Measurements from ENCODE around the gene LRPAP1.
"Not testable (repeated sequence)": the region's sequence is repeated elsewhere in the genome, so short reads cannot be mapped to it uniquely, and the experiment has no call there.

LRPAP1 gene

DNA sequence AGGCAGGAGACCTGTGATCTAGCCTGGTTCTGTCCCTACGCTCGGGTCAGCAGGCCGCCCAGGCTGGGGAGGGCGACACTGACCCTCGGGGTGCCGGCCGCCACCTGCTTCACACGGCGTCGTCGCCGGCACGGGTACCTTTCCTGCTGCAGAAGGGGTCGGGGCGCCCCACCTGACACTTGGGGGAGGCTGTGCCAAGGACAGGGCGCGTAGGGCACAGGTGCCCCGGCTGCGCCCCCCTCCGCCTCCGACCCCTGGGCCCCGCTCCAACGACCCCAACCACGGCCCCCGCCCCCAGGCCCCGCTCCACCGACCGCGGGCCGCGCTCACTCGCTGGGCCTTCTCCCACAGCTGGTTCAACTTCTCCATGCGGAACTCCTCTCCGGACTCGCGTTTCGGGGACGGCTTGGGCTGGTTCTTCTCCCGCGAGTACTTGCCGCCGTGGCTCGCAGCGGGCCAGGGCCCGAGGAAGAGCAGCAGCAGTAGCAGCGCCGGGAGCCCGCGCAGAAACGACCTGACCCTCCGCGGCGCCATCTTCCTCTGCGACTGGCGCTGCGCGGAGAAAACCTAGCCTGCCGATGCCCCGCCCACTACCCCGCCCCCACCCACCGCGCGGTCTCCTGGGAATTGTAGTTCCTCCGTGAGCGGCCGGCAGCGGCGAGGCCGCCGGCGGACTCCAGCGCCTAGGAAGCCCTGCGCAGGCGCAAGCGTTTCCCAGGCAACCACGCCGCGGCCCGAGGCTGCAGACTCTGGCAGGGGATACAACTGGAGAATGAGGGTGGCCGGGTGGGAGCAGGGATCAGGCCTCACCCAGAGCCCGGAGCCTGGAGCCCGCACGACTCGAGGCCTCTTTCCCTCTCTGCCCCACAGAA, at the start of gene LRPAP1:
LRPAP1 (minus strand) TSS at position 544 of the 872 bp plus-strand sequence; CDS start at position 534, 10 bp downstream.
- in situ Hi-C loops (cut with HindIII; ENCODE audit: low sequenced_read_pairs), result no loop called here

DNA sequence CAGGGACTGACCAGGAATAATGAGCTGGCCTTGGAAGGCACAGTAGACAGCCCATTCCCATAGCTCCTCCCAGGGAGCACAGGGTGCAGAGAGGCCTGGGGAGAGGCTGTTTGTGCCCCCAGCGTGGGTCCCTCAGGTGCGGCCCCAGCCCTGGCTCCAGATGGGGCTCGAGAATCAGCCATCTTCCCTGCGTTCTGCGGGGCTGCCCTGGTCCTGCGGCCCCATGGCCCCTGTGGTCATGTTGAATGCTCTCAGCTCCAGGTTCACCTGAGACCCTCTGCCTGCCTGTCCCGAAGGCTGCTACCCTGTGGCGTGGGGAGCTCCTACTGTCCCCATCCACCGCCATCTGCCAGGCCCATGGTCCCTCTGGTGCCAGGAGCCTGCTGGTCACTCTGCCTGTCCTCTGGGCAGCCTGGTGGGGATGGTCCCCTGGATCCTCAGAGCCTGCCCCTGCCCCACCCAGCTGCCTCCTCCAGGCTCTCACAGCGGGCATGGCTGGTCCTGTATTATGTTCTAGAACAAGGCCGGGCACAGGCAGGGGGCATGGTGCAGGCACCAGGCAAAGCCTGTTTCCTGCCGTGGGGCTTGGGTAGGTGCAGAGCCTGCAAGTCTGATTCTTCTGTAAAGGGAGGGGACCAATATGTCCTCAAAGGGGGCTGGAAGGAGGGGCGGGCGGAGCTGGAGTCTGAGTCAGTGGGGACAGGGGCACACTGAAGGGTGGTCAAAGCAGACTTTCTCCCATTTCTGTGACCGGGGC, 49.3 kb upstream of the LRPAP1 start:
- in situ Hi-C loops (cut with HindIII; ENCODE audit: low sequenced_read_pairs), result not testable (repeated sequence)

DNA sequence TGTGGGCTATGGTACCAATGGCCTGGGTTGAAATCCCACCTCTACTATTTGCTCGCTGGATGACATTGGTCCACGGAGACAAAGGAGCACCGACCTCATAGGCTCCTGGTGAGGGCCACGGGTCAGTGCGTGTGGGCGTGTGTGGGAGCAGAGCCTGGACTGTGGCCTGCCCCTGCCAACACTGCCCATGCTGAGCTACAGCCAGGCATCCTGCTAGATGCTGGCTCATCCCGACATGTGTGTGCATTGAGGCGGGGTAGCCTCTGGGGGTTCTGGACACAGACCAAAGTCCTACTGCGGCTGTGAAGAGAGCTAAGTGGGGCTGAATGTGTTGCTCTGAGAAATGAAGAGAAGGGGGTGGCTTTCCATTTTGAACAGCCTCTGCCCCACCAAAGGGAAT, 48.6 kb upstream of the LRPAP1 start:
- in situ Hi-C loops (cut with HindIII; ENCODE audit: low sequenced_read_pairs), result not testable (repeated sequence)

DNA sequence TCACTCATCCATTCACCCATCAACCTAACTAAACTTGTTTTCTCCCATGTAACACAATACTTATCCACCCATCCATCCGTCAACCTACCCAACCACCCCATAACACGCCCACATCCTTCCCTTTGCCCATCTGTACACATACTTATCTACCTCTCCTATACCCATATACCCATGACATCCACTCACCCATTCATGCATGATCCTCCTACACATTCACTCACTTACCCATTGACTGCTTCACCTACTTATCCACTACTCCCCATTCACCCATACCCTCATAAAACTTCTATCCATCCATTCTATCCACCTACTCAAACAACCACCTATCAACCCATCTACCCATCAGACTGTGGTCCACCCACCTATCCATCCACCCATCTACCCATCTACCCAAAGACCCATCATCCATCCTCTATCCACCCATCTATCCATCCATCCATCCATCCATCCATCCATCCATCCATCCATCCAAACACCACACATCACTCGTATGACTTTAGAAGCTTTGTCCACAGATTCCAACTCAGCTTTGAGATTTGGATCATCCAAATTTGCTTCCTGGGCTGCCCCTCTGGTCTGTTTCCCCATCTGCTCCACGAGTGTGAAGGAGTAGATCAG, 46.4 kb upstream of the LRPAP1 start:
- in situ Hi-C loops (cut with HindIII; ENCODE audit: low sequenced_read_pairs), result not testable (repeated sequence)

GRCh38 chr4:3578052-3578451, 45.8 kb upstream of the LRPAP1 start:
- in situ Hi-C loops (cut with HindIII; ENCODE audit: low sequenced_read_pairs), result not testable (repeated sequence)

DNA sequence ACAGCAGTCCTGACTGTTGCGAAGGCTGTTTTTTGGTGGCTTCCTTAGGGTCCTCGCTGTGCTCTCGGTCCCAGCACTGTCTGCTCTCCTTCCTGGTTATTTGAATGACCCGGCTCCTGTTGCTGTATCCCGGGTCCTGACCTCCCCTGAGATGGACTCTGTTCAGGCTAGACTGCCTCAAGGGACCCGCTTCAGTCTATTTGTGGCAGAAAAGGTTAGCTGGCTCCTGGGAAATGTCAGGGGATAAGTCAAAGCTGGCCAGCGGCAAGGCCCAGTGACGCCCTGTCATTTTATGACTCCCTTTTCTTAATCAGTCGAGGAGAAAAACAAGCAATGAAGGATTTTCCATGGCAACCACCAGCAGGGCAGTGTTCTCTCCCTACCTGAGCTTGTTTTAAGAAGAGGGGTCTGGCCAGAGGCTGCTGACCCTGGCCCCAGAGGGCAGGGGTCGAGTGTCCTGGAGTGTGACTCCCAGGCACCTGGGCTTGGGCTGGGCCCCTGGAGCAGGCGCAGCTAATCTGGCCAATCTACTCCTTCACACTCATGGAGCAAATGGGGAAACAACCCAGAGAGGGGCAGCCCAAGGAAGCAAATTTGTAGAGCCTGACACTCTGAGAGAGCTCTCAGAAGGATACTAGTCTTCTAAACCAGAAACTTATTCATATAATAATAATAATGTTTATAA, 45.1 kb upstream of the LRPAP1 start:
- in situ Hi-C loops (cut with HindIII; ENCODE audit: low sequenced_read_pairs), result not testable (repeated sequence)

DNA sequence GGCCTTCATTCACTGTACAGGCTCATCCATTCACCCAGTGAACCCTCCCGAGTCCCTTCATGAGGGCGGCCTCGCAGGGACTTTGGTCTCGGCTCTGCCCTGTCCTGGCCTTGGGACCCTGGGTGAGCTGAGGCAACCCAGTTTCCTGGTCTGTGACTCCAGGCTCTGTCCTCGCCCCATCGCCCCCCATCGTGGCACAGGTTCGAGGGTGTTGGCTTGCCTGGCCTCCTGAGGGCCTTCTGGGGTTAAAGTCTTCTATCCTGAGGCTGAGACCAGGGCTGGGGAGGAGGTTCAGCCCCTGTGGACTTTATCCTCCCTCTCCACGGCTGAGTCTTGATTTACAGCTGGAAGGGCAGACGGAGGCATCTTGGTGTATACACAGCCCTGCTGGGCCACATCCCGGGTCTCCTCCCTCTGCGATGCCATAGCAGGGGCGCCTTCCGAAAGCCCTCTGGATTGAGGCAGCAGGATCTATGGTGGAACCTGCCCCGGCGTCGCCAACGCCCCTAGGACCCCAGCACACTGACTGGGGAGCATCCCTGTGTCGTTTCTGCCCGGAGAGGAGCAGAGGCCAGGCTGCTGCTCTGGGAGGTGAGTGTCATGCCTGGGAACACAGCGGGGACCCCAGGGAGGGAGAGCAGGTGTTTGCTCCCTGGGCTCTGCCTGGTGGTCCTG, 44.4 kb upstream of the LRPAP1 start:
- in situ Hi-C loops (cut with HindIII; ENCODE audit: low sequenced_read_pairs), result not testable (repeated sequence)

- in situ Hi-C loops (cut with HindIII; ENCODE audit: low sequenced_read_pairs), result not testable (repeated sequence)
Observed at GRCh38 chr4:3575426-3576369, 43.5 kb upstream of the LRPAP1 start.

- in situ Hi-C loops (cut with HindIII; ENCODE audit: low sequenced_read_pairs), result not testable (repeated sequence)
Observed at GRCh38 chr4:3574865-3575264, 42.6 kb upstream of the LRPAP1 start.

GRCh38 chr4:3574346-3574745, 42.1 kb upstream of the LRPAP1 start:
- in situ Hi-C loops (cut with HindIII; ENCODE audit: low sequenced_read_pairs), result not testable (repeated sequence)

- in situ Hi-C loops (cut with HindIII; ENCODE audit: low sequenced_read_pairs), result no loop called here
Observed at GRCh38 chr4:3573131-3573530, 40.9 kb upstream of the LRPAP1 start.

DNA sequence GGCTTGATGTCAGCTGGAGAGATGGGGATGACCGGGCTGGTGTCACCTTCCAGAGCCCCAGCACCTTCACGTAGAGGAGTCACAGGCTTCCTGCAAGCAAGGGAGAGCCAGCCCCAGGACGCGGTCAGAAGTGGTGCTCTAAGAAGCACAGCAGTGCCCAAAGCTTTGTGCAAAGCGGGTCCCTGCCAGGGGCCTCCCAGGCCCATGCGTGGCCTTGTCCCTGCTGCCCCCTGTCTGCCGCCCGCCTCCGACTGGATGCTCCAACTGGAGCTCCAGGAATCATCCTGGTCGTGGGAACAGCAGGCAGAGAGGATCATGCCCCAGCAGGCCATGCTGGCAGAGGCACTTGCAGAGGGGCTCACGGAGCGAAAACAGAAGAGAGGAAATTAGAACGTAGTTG, 40.1 kb upstream of the LRPAP1 start:
- in situ Hi-C loops (cut with HindIII; ENCODE audit: low sequenced_read_pairs), result no loop called here

- in situ Hi-C loops (cut with HindIII; ENCODE audit: low sequenced_read_pairs), result no loop called here
Observed at GRCh38 chr4:3571921-3572320, 39.7 kb upstream of the LRPAP1 start.

DNA sequence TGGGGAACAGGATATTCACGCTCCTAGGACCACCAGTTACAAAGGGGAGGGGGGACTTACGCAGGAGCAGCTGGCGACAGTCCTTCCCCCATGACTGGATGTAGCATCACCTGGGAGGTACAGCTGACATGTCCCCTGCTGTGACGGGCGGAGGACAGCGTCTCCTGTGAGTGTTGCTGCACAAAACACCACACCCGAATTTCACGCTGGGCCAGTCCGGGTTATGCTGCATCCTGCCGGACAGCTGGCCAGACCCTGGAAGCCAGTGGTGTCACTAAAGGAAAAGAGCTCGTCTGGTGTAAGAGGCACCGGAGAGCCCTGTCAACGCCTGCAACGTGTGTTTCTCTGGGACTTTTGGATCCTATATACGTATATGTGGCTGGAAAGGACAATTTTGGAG, 38.7 kb upstream of the LRPAP1 start:
- in situ Hi-C loops (cut with HindIII; ENCODE audit: low sequenced_read_pairs), result not testable (repeated sequence)

DNA sequence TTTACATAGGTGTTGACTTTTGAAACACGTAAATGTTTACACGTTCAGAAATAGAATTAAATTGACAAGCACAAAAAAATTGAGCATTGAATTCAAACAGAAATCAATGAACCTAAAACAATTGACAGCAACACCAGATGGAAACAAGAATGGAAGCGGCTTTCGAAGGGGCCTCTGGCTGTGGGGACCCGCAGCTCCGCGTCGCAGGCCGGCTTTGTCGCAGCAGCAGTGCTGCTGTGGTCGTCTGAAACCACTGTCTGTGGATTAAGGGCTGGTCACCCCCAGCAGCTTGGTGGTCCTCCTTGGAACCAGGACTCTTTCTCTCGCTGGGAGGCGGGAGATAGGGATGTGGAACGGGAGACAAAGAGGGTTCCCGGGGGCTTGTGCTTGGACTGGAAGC, 37.4 kb upstream of the LRPAP1 start:
- in situ Hi-C loops (cut with HindIII; ENCODE audit: low sequenced_read_pairs), result not testable (repeated sequence)

DNA sequence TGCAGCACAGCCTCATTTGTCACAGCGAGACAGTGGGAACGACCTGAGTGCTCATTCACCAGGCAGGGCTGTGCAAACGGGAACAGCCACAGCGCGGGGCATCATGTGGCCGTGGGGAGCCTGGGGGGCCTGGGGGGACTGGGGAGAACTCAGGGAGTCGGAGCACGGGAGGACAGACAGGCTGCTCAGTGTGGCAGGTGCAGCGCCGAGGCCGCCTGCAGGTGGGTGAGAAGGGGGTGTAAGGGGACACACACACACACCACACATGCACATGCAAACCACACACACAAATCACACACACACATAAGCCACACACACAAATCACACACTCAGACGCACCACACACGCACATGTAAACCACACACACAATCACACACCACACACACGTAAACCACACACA, 34.5 kb upstream of the LRPAP1 start:
- in situ Hi-C loops (cut with HindIII; ENCODE audit: low sequenced_read_pairs), result not testable (repeated sequence)

- in situ Hi-C loops (cut with HindIII; ENCODE audit: low sequenced_read_pairs), result not testable (repeated sequence)
Observed at GRCh38 chr4:3566301-3566700, 34.1 kb upstream of the LRPAP1 start.

GRCh38 chr4:3564948-3565347, 32.7 kb upstream of the LRPAP1 start:
- in situ Hi-C loops (cut with HindIII; ENCODE audit: low sequenced_read_pairs), result not testable (repeated sequence)

- in situ Hi-C loops (cut with HindIII; ENCODE audit: low sequenced_read_pairs), result no loop called here
Observed at GRCh38 chr4:3563403-3563802, 31.2 kb upstream of the LRPAP1 start.
